ENCODE measurements around the gene SECTM1. TPM values are rescaled to one million over a fixed set of nuclear protein-coding genes. Genes with fewer than 3 reads are reported as not detected.

The SECTM1 gene
- 15.2 and 36.3 TPM in 2 replicates for total RNA-seq

DNA sequence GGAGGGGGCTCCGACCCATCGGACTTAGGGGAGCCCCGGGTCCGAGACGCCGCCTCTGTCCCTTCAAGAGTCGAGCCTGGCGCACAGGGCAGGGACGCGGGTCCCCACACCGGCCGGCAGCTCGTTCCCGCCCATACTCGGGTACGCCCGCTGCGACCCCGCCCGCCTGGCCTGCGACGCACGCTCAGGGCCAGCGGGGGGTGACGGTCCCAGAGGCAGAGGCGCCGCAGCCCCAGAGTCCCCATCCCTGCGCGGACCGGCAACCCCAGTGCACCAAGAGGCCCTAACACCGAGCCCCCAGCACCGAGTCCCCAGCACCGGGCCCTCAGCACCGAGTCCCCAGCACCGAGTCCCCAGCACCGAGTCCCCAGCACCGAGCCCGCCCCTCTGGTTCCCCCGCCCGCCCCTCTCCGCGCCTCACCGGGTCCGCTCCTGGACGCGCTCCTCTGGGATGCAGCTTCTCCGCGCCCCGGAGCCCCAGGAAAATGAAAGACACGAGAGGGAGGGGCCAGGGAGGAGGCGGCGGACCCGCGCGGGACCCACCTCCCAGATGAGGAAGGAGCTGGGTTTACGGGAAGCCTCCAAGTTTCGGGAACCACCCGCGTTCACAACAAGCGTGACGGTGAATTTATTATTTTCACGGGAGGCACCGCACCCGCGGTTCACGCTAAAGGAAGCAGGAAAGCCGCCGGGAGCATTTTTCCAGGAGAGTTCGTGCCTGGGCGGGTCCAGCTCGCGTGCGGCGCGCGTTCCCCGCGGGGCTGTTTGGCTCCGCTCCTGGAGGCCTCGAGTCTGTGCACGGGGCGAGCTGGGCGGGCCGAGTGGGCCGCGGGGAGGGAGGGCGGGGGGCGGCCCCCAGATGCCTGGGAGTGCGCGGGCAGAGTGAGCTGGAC lies at the start of gene SECTM1:
TSS of gene SECTM1 (minus strand) at position 488 of the 893 bp plus-strand sequence. CDS start 6,526 bp downstream, outside the sequence.

DNA sequence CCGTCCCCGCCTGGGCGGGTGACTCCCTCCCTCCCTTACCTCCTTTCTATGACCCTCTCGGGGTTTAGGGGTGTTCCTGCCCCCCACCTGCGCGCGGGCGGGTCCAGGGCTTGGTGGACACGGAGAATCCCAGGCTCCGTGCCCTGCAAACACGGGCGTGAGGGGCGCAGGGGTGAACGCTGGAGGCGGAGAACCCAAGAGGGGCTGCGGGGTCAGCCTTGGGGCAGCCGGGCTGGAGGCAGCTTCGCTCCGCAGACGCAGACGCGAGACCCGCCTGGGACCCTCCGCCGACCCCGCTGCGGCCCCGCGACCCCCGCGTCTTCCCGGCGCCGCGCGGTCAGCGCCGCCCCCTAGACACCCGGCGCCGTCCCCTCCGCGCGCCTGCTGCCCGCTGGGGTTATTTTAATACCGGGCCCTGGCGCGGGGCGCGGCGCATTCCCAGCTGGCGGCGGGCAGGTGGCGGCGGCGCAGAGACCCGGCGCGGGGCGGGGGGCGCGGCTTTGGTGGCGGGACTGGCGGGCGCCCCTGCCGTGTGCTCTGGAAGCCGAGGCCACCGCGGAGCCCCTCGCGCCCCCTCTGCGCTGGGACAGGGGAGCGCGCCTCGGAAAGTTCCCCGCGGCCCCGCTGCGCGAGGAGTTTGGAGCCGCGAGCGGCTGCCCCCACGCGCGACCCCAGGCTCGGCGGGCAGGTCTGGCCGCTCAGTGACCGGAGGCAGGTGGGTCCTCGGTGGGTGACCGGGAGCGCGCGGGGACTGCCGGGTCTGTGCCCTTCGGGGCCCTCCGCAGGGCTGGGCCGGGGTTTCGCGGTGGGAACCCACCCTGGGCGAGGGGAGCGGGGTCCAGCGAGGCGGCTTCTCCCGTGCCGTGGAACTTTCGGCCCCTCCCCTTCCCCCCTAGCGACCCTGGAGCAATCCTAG lies 38.0 kb upstream of the SECTM1 start, which contains the start of gene UTS2R:
TSS of gene UTS2R (plus strand) at position 433 of the 916 bp plus-strand sequence. CDS start 2,560 bp downstream, outside the sequence.

DNA sequence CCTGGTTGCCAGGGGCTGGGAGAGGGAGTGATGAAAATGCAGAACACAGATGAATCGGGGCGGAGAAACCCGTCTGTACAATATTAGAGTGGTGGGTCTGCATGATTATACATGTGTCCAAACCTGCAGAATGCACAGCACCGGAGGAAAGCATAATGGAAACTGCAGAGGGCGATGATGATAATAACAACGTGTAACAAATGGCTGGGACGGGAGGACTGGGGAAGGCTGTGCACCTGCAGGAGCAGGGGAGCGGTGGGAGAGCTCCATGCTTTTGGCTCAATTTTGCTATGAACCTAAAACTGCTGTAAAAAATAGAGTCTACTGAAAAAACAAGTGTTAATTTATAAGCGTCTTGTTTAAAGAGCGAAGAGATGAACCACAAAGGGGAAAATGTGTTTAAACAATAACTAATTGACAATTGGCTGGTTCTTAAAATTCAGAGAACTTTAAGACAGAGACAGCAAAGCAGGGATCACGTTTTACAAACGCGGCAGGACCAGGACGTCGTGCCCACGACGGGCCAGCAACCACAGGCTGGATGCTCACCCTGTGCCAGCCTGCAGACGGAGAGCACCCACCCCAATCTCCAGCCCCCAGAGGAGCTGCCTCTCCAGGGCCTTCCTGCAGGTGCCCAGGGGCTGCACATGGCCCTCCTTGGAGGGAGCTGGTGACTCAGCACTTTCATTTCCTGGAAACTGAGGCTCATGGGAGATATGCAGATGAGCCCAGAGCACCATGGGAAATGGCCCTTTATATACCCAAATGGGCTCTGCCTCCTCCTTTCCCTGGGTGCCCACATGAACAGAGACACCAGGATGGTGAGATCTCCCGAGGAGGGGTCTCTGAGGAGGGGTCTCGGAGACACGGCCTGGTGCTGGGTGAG lies 25.1 kb upstream of the SECTM1 start, which contains the start of gene TEX19:
TSS of gene TEX19 (plus strand) at position 783 of the 886 bp plus-strand sequence. CDS start 2,904 bp downstream, outside the sequence.

DNA sequence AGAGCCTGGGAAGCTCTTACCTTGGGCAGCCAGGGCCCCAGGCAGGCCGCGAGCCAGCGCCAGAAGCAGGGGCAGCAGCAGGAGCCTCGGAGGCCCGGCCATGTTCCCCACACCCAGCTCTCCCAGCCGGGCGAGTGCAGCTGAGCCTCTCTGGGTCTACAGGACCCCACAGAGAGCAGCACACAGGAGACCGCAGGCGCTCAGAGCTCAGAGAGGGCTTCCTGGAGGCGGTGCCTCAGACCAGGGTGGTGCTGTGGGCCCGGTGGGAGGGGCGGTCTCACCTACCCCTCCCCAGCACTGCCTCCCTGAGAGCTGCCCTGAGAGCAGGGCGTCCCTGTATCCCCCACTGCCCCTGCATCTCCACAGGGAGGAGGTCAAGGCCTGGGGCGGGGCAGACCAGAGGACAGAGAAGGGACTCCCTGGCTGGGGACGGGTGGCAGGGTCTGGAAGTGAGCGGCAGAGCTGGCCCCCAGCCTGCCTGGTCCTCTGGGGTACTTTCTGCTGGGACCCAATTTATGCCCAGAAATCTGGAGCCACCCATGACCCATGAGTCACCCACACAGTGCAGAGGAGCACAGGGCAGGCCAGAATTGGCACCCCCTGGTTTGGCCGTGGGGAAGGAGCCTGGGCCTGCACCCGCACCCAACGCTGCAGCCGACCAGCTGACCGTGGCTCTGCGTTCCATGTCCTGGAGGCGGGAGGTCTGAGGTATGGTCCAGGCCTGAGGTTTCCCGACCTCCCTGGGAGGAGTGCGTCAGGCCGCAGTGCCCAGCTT lies 16.0 kb downstream of the SECTM1 start, which contains the start of gene CD7:
TSS of gene CD7 (minus strand) at position 215 of the 775 bp plus-strand sequence. CDS start at position 102, 113 bp downstream.

DNA sequence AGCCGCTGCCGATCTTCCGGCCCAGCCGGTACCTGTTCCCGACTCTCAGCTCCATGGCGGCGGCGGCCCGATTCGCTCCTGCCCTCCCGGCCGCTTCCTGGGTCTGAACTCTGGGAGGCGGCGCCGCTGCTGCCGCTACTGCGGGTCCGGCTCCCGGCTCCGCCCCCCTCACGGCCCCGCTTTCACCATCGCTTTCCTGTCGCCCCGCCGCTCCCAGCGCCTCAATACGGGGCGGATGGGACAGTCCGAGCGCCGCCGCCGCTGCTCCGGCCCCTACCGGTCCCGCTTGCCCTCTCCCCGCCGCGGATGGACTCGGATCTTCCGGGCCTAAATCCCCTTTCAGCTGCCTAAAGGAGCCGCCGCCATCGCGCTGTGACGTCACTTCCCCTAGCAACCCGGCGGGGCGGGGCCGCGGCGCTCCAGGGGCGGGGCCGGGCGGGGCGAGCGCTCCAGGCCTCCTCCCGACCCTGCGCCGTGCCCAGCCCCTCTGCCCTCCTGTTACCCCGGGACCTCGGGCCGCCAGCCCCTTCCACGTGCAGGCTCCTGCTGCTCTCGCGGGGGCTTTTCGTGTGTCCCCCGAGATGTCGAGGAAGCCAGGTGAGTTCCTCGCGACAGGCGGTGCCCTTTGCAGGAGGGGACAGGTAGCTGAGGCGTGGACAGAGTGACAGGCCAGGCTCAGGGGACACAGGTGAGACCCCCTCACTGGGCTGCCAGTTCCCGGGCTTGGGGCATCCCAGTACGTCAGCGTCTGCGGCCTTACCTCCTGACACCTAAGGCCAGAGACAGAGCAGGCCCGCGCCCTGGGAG lies 60.0 kb downstream of the SECTM1 start, which contains the start of gene CSNK1D:
TSS of gene CSNK1D (minus strand) at position 374 of the 807 bp plus-strand sequence. CDS start at position 55, 319 bp downstream.

Other genes with a start within 250 kb of the SECTM1 start
- 165 and 359 TPM in 2 replicates for gene FASN, start 235.5 kb downstream of the SECTM1 start, total RNA-seq
- 24.5 and 28.9 TPM in 2 replicates for gene CCDC57, start 120.9 kb downstream of the SECTM1 start, total RNA-seq
- gene SLC16A3, start 104.7 kb downstream of the SECTM1 start, total RNA-seq = 347 and 438 TPM in 2 replicates
- gene CSNK1D, start 60.1 kb downstream of the SECTM1 start, total RNA-seq = 58.4 and 58.6 TPM in 2 replicates
- 0.66 TPM in 1 of 2 replicates, not detected in the other for gene CD7, start 16.2 kb downstream of the SECTM1 start, total RNA-seq
- not detected in 2 replicates for gene TEX19, start 25.5 kb upstream of the SECTM1 start, total RNA-seq
- not detected in 2 replicates for gene UTS2R, start 38.0 kb upstream of the SECTM1 start, total RNA-seq
- gene HEXD, start 84.6 kb upstream of the SECTM1 start, total RNA-seq = 6.0 and 12.0 TPM in 2 replicates
- gene OGFOD3, start 84.8 kb upstream of the SECTM1 start, total RNA-seq = 32.8 and 38.9 TPM in 2 replicates
- gene CYBC1, start 117.0 kb upstream of the SECTM1 start, total RNA-seq = 60.4 and 66.7 TPM in 2 replicates
- gene NARF, start 125.0 kb upstream of the SECTM1 start, total RNA-seq = 37.2 and 45.1 TPM in 2 replicates
- 44.6 and 48.0 TPM in 2 replicates for gene FOXK2, start 186.0 kb upstream of the SECTM1 start, total RNA-seq

All from placental pericyte (primary cell).